ENCODE results near the gene GARIN3. TPM values are rescaled to one million over a fixed set of nuclear protein-coding genes. Genes with fewer than 3 reads are reported as not detected.
"Not testable (repeated sequence)": the region's sequence is repeated elsewhere in the genome, so short reads cannot be mapped to it uniquely, and the experiment has no call there.

GARIN3 gene
- total RNA-seq, 2 donors from 2014 or later, result not detected

DNA sequence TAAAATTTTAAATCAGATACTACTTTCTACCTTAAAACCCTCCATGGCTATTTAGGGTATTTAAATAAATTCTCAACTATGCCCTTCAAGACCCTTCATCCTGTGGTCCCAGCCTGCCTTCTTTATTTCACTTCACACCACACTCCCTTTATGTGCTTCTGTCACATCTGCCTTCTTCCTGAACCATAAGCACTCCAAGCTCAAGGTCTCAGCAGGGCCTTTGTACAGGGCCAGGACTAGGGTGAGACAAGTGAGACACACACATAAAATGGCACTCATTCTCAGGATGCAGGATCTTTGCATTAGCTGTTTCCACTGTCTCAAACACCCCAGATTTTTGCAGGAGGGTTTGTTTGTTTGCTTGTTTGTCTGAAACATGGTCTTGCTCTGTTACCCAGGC is 22.2 kb upstream of the GARIN3 start:
- H3K36me3 ChIP-seq, result no peaks in the 10 kb centered on the region
- TF ChIP-seq, protein P1, sequence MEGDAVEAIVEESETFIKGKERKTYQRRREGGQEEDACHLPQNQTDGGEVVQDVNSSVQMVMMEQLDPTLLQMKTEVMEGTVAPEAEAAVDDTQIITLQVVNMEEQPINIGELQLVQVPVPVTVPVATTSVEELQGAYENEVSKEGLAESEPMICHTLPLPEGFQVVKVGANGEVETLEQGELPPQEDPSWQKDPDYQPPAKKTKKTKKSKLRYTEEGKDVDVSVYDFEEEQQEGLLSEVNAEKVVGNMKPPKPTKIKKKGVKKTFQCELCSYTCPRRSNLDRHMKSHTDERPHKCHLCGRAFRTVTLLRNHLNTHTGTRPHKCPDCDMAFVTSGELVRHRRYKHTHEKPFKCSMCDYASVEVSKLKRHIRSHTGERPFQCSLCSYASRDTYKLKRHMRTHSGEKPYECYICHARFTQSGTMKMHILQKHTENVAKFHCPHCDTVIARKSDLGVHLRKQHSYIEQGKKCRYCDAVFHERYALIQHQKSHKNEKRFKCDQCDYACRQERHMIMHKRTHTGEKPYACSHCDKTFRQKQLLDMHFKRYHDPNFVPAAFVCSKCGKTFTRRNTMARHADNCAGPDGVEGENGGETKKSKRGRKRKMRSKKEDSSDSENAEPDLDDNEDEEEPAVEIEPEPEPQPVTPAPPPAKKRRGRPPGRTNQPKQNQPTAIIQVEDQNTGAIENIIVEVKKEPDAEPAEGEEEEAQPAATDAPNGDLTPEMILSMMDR (IDR thresholded peaks at IDR 0.05), result no peak
- H3K9me3 ChIP-seq, result no peaks in the 10 kb centered on the region
- peak; percentile 16 for DNase-seq (ENCODE audit: low spot score)
- no peak overlapping the region for H3K27ac ChIP-seq
- no peaks in the 10 kb centered on the region for H3K27me3 ChIP-seq
- H3K4me3 ChIP-seq, result no peak overlapping the region
- H3K4me1 ChIP-seq, result no peaks in the 10 kb centered on the region

- H3K4me3 ChIP-seq, result no peak overlapping the region
- TF ChIP-seq, protein P1 (IDR thresholded peaks at IDR 0.05), result no peak
- H3K27ac ChIP-seq, result no peak overlapping the region
- no peak for DNase-seq (ENCODE audit: low spot score)
- no peaks in the 10 kb centered on the region for H3K4me1 ChIP-seq
- no peaks in the 10 kb centered on the region for H3K27me3 ChIP-seq
- no peaks in the 10 kb centered on the region for H3K9me3 ChIP-seq
- H3K36me3 ChIP-seq, result no peaks in the 10 kb centered on the region
Observed at GRCh38 chr5:157187046-157187754, 21.1 kb upstream of the GARIN3 start.

DNA sequence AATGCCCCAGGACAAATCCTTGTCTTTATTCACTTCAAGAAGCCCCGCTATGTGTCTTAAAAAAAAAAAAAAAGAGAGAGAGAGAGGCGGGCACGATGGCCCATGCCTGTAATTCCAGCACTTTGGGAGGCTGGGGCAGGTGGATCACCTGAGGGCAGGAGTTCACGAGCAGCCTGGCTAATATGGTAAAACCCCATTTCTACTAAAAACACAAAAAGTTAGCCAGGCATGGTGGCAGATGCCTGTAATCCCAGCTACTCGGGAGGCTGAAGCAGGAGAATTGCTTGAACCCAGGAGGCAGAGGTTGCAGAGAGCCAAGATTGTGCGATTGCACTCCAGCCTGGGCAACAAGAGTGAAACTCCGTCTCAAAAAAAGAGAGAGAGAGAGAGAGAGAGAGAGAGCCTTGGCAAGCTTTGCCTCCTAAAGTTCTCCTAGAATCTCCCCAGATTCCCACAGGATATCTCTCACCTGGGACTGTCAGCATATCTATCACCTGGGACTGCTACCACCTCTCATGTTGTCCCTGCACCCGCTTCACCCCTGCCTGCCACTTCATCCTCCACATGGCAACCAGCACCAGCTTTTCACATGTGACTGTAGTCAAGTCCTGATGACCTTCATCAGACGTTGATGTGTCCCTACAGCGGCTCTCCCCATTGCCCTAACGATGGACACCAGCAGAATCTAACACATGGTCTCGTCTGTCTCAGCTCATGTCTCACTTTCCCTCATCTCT is 20.4 kb upstream of the GARIN3 start:
- DNase-seq (ENCODE audit: low spot score), result peak; percentile 46
- H3K36me3 ChIP-seq, result no peaks in the 10 kb centered on the region
- H3K4me1 ChIP-seq, result no peaks in the 10 kb centered on the region
- no peaks in the 10 kb centered on the region for H3K27me3 ChIP-seq
- H3K4me3 ChIP-seq, result no peak overlapping the region
- TF ChIP-seq, protein P1 (IDR thresholded peaks at IDR 0.05), result no peak
- H3K27ac ChIP-seq, result no peak overlapping the region
- H3K9me3 ChIP-seq, result no peaks in the 10 kb centered on the region

GRCh38 chr5:157185122-157185521 is 19.1 kb upstream of the GARIN3 start:
- H3K9me3 ChIP-seq, H3K36me3 ChIP-seq, H3K4me3 ChIP-seq, H3K4me1 ChIP-seq, H3K27me3 ChIP-seq, H3K27ac ChIP-seq: not testable (repeated sequence)
- DNase-seq (ENCODE audit: low spot score), result peak; percentile 34

- TF ChIP-seq, protein P1 (IDR thresholded peaks at IDR 0.05), result no peak
- Histone ChIP-seq H3K27me3 (no peaks in the 10 kb centered on the region), H3K27ac (no peak overlapping the region), H3K36me3 (no peaks in the 10 kb centered on the region), H3K4me3 (no peak overlapping the region), H3K4me1 (no peaks in the 10 kb centered on the region), H3K9me3 (no peaks in the 10 kb centered on the region)
- peak; percentile 13 for DNase-seq (ENCODE audit: low spot score)
Observed at GRCh38 chr5:157184117-157184670, 18.1 kb upstream of the GARIN3 start.

- TF ChIP-seq, protein P1 (IDR thresholded peaks at IDR 0.05), result no peak
- H3K36me3 ChIP-seq, result no peaks in the 10 kb centered on the region
- H3K4me1 ChIP-seq, result no peaks in the 10 kb centered on the region
- H3K9me3 ChIP-seq, result no peaks in the 10 kb centered on the region
- no peak overlapping the region for H3K27ac ChIP-seq
- no peaks in the 10 kb centered on the region for H3K27me3 ChIP-seq
- peak; percentile 7 for DNase-seq (ENCODE audit: low spot score)
- no peak overlapping the region for H3K4me3 ChIP-seq
Observed at GRCh38 chr5:157182143-157182757, 16.2 kb upstream of the GARIN3 start.

All from right atrium auricular region (tissue), 2 donors.